ENCODE measurements around the gene RBFA.
A peak's percentile ranks its signal among the peaks of the same experiment; 100 is the strongest.
"Not testable (repeated sequence)": the region's sequence is repeated elsewhere in the genome, so short reads cannot be mapped to it uniquely, and the experiment has no call there.

RBFA gene, protein sequence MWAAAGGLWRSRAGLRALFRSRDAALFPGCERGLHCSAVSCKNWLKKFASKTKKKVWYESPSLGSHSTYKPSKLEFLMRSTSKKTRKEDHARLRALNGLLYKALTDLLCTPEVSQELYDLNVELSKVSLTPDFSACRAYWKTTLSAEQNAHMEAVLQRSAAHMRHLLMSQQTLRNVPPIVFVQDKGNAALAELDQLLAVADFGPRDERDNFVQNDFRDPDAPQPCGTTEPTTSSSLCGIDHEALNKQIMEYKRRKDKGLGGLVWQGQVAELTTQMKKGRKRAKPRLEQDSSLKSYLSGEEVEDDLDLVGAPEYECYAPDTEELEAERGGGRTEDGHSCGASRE

DNA sequence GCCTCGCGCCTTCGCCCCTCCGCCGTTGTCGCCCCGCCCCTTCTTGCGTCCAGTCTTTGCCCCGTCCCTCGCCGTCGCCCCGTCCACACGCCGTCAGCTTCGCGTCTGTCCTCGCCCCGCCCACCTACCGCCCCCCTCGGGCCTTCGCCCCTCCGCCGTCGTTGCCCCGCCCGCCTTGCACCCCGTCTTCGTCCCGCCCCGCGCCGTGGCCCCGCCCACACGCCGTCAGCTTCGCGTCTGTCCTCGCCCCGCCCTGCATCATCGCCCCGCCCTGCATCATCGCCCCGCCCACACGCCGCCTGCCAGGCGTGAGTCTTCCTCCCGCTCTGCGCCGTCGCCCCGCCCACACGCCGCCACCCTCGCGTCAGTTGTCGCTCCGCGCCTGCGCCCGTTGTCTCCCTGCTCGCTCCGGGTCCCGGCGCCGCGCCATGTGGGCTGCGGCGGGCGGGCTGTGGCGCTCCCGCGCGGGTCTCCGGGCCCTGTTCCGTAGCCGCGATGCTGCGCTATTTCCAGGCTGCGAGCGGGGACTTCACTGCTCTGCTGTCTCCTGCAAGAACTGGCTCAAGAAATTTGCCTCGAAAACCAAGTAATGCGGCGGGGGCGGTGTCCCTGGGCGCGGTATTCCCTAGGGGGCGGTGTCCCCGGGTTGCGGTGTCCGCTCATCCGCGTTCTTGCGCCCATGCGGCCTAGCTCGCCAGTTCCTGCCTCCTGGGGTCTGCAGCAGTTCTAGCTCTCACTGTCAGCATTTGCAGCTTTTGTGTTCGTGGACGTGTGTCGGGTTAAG lies at the start of gene RBFA:
RBFA (plus strand) TSS at position 367 of the 784 bp plus-strand sequence; CDS start at position 429, 62 bp downstream.
- DNase-seq, result peak; percentile 97

DNA sequence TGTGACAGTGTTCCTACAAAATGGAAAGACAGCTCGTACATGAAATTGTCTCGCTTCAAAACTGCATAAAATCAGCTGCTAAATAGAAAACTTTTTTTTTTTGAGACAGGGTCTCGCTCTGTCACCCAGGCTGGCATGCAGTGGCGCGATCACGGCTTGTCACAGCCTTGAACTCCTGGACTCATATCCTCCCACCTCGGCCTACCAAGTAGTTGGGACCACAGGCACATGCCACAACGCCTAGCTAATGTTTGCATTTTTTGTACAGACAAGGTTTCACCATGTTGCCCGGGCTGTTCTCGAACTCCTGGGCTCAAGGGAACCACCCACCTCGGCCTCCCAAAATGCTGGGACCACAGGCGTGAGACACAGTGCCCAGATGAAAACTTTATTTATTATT lies 49.1 kb upstream of the RBFA start:
- DNase-seq, result no peak

DNA sequence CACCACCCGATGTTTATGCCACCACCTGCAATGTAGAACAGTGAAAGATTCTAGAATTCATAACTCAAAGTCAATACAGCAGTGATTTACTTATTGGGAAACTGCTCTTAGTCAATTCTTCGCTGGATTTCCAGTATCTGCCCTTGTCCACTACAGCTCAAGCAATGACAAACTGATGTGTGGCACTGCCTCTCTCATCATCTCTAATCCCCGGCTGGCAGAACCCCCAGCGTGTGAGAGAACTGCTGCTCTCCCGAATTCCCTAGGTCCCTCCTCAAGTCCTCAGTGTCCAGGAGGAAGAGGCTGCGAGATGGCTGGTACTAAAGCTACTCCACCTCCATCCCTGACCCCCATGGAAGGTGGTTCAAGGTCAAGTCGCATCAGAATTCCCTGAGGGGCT lies 47.5 kb upstream of the RBFA start:
- no peak for DNase-seq

DNA sequence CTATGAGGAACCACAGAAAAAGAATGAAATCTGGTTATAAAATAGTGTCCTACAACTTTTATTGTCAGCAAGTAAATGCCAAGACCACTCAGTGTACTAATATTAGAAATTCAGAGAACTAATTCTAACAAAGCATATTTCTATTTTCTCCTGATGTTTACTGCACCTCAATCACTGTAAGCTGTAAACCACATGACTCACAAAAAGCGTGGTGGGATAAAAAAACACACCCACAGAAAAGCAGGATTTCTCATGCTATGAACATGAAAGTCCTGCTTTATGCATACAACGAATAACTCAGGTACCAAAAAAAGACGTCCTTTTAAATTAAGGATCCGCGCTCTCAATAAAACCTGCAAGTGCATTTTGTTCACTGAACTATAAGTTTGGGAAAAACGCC lies 46.7 kb upstream of the RBFA start:
- no peak for DNase-seq

DNA sequence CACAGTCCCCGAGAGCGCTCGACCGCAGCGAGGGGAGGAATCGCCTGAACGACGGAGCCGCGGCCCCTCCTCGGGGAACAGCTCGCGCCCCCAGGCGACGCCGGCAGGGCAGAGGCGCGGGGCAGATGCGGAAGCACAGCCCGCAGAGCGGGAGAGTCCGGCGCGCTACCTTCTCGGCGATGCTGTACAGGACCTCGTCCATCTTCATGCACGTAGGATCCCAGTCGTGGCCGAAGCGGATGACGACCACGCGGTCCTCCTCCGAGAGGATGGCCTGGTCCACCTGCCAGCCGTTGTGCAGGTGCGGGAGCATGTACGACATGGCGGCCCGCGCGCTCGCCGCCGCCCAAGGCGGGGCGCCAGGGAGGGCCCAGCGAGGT lies 46.2 kb upstream of the RBFA start:
- DNase-seq, result peak; percentile 41

DNA sequence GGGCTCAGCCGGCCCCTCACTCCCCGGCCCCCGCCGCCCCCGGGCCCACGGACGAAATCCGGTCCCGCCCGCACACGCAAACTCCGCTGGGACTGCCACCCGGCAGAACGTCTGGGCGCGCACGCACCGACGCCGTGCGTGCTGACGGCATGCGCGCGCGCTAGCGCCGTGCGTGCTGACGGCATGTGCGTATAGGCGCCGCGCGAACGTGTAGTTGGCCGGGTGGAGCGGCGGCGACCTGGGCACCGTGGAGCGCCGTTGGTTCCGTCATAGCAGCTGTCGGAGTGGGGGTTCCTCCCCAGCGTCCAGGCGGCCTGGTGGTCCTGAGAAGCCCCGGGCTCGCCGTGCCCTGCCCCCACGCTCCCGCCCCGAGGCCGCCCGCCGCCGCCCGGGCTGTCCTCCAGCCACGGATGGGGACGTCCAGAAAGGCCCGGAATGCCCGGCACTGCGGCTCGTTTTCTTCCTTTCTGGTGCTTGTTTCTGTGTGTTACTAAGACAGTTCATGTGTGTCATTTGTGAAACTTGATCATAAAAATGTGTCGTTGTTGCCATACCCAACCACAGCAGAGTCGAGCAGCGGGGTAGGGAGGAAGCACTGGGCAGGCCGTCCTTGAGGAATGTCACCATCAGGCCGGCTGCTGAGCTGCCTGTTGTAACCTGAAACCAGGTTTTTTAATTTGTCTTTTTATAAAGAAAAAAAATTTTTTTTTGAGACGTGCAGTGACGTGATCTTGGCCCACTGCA lies 45.6 kb upstream of the RBFA start, which contains the start of gene TXNL4A:
TXNL4A (minus strand) TSS at position 113 of the 744 bp plus-strand sequence. CDS start 171 bp downstream, outside the sequence.
- DNase-seq, result peak; percentile 56

DNA sequence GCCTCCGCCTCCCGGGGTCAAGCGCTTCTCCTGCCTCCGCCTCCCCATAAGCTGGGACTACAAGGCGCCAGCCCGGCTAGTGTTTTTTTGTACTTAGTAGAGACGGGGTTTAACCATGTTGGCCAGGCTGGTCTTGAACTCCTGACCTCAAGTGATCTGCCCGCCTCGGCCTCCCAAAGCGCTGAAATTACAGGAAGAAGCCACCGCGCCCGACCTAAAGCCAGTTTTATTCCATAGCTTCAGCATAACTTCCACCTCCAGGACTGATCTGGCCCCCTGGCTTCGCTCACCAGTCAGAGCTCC lies 45.1 kb upstream of the RBFA start:
- no peak for DNase-seq

DNA sequence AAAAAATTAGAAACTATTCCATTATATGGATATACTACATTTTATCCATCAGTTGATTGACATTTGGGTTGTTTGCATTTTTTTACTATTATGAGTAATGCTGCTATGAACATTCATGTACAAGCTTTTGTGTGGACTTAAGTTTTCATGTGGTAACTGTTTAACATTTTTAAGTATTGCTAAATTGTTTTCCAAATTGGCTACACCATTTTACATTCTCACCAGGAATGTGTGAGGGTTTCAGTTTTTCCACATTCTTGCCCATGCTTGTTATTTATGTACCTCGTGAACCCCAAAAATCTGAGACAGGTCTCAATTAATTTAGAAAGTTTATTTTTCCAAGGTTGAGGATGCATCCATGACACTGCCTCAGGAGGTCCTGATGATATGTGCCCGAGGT lies 42.7 kb upstream of the RBFA start:
- DNase-seq, result no peak

DNA sequence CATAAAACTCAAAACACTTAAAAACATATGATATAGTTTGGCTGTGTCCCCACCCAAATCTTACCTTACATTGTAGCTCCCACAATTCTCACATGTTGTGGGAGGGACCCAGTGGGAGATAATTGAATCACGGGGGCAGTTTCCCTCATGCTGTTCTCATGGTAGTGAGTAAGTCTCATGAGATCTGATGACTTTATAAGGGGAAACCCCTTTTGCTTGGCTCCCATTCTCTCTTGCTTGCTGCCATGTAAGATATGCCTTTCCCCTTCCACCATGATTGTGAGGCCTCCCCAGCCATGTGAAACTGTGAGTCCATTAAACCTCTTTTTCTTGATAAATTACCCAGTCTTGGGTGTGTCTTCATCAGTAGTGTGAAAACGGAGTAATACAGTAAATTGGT lies 34.5 kb upstream of the RBFA start:
- not testable (repeated sequence) for DNase-seq

DNA sequence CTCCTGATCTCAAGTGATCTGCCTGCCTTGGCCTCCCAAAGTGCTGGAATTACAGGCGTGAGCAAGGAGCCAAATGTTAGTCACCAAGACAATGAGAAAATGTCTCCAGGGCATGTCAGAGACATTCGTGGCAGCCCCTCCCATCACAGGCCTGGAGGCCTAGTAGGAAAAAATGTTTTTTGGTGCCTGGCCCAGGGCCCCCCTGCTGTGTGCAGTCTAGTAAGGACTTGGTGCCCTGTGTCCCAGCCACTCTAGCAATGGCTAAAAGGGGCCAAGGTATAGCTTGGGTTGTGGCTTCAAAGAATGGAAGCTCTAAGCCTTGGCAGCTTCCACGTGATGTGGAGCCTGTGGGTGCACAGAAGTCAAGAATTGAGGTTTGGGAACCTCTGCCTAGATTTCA lies 33.4 kb upstream of the RBFA start:
- DNase-seq, result no peak

DNA sequence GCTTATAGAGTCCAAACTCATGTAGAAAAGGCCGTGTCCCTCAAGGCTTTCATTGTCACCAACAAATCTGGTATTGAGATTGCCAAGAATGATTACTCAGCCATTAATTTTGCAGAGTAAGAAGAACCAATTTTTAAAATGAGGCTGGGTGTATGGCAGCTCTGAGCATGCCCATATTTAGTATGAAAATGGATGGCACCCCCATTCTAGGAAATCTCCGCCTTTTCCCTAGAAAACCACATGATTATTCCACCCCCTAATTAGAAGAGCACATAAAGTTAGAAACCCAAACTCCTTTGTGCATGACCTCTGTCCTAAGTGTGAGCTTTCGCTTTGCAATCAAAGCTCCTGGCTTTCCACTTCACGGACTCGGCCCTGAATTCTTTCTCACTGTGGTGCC lies 31.8 kb upstream of the RBFA start:
- DNase-seq, result no peak

DNA sequence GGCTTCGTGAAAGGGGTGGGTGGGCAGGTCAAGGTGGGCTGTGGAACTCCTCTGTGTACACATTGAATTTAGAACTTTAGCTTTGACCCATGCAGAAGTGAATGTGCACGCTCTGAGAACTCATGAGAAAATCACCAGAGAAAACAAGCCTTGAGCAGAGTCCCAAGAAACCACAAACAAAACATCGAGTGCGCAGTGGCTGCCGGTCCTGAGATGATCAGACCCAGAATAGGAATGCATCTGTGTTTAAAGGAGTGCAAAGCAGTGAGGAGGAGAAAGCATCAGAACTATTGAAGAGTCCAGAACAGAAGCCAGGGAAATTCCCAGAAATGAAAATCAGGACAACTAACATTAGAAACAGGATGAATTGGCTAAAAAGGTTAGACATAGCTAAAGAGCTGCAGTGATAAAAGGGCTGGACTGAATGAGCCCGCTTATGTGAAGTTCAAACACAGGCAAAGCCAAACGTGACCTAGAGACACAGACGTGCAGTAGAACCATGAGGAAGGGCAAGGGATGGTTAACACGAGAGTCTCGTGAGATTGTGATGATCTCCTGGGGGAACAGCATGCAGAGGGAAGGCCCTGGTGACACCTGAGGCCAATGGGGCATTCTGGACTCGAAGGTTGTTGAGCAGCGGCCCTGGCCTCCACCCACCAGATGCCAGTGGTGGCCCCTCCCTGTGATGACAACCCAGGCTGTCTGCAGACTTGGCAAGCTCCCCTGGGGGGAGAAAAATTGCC lies 29.5 kb upstream of the RBFA start:
- no peak for DNase-seq

DNA sequence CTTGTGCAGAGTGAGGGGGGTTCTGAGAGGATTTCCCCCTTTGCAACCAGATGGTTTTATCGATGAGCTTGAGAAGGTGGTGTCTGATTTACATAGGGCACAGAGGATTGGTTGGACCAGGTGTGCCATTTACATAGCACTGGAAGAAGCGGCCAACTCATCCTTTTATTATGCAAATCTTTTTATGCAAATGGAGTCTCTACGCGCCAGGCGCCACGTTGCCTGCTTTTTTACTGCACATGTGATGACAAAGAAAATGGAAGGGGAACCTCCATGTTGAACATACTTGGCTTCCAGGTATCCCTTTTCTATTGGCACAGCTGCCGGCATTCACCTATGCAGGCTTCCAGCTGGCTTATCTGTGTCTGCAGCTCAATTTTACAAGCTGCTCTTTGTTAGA lies 27.5 kb upstream of the RBFA start:
- no peak for DNase-seq

DNA sequence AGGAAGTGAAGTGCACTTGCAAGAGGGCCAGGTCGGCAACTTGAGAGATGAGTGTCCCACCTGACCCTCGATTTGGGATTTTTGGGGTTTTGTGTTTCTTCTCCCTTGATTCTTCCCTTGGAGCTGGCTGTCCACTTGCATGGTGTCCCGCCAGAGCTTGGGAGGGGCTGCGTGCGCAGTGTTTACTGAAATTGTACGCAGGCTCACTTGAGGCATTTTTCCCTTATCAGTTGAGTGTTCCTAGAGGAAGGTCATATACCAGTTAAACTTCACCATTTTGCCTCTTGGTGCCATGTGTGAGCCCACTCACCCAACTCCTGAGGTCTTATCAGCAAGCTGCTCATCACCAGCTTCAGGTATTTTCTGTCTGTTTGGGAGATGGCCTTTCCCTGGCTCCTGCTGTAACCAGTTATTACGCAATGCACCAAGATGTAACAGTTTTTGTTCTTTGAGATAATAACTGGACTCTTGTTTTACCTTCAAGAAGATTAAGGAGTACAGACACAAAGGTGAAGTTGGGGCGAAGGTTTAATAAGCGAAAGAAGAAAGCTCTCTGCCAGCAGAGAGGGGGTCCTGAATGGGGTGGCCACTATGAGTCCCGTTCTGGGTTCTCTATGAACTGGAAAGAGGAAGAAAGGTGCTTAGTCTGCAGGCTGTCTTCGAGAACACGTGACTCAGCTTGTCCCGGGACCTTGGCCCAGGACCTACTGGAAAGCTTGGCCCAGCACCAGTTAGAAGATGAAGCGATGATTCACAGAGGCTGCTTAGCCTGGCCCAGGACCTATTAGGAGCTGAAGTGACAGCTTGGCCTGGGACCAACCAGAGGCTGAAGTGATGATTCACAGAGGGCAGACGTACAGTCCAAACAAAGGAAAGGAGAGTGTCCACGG lies 24.3 kb upstream of the RBFA start:
- no peak for DNase-seq

DNA sequence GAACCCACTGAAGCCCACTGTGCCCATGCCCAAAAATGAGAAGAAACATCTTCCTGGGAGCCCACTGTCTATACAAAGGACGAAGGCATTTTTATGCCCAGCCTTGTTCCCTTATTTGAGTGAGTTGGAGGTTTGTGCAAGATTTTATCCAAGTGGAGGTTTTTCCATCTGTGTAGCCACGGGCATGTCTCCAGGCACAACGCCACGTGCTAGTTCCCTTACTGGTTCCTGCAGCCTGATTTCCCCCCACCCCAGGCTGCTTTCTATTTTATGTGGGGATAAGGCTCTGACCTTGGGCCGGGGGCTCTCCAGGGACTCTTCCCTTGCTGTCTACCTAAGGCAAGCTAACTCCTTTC lies 23.7 kb upstream of the RBFA start:
- DNase-seq, result no peak

DNA sequence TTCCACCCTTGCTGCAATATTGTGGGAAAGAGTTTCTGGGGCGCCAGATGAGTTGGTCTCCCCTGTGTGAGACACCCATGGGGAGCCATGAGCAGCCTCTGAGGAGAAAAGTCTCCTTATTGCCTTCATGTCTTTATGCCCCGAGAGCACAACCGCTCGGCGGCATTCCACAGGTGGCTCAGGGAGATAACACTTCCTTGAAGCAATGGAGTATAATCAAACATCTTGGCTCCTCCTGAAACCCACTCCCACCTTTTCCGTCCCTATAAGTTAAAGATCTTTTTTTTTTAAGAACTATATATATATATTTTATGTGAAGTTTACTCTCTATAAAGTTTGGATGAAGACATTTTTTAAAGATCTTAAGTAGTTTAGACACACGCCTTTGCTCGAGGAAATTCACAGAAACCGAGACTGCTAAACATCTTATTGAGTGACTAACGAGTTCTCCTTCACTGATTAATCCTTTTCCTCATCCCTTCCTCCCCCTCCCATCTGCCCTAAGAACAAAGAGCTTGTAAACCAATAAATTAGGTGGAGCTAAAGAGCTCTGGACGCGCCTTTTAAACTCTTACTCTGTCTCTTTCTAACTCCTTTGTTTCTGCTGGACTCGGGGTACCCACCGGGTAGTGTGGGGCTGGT lies 22.6 kb upstream of the RBFA start:
- DNase-seq, result not testable (repeated sequence)

DNA sequence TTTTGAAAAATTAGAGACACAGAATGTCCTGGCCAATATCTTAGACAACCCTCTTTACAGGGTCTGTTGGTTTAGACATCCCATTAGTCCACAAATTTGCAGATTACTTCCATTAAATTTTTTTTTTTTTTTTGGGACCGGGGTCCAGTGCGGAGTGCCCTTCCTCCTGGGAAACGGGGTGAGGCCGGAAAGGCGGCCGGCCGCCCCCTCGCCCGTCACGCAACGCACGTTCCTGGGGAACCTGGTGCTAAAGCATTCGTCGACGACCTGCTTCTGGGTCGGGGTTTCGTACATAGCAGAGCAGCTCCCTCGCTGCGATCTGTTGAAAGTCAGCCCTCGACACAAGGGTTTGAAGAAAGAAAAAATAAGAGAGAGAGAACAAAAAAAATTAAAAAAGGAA lies 21.5 kb upstream of the RBFA start:
- DNase-seq, result no peak

DNA sequence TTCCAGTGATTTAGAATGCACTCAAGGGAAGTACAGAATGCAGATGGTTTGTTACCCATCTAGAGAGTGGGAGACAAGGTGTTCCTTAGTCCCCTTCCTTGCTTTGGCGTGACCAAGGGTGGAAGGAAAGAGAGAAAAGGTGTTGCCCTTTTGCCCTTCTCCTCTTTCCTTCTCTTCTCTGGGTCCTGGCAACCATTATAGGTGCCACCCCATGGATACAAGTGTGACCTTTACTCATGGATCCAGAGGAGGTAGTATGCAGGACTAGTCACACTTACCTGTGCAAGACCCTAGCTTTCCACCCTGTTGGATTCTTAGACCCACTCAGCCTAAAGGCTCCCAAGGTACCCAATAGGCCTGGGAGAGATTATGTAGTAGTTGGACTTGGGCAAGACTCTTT lies 11.6 kb upstream of the RBFA start:
- no peak for DNase-seq

DNA sequence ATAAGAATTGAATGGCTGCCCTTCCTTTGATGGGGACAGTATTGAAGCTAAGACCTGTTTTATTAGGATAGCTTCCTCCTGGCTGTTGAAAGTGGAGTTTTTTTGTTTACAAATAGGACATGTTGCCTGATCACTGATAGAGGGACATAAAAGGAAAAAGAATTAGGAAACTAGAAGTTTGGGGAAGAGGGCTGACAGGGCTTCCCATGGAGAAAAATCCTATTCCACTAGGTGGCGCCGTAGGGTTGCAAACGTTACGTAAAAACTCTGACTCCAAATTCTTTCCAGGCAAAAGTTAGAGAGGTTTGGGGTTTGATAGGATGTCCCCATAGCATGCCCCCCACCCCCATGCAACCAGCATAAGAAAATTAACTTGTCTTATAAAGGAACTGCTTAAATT lies 11.1 kb upstream of the RBFA start:
- no peak for DNase-seq

DNA sequence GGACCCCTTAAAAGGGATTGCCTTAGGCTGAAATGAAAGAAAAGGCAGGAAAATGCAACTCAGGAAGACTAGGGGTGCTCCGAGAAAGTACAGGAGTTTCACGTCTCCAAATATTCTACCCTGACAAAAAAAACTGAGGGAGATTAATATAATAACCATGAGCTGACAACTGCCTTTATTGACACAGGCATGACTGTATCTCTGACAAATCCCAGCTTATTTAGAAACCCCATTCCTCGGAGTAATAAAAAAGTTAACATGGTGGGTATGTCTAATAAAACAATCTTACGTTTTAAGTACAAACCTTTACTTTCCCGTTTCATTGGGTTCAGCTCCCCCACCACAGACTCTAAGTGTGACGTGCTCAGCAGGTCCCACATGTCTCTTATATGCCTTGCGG lies 7.9 kb upstream of the RBFA start:
- DNase-seq, result no peak

DNA sequence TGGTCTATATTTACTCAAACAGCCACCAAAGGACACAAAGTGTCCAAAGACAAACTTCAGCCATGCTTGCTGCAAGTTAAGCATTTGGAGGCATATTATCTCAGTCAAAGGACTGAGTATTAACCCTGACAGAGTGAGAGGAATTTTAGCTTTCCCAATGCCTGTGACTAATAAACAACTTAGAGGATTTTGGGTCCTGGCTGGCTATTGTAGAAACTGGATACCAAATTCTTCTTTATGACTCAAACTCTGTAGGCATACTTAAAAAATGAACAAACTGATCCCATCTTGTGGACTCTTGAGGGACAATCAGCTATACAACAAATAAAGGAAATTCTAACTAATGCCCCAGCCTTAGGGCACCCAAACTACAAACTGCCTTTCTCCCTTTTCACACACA lies 6.5 kb upstream of the RBFA start:
- DNase-seq, result not testable (repeated sequence)

DNA sequence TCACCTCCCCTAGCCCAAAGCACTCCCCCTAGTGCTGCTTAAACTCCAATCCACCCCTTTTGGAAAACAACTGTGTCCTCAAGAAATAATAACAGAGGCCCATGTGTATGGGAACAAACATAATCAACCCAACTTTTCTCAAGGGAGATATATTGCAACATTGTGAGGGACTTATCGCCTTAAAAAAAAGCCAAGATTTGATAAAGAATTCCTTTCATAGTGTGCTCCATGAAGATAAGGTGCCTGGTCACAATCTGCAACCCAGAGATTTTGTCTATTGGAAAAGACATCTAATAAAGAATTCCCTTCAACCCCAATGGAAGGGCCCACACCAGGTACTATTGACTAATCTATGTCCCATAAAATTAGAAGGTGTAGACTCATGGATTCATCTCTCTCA lies 4.5 kb upstream of the RBFA start:
- no peak for DNase-seq
